H1 (cell line): ENCODE measurements around the gene PASK. TPM values are rescaled to one million over a fixed set of nuclear protein-coding genes. Genes with fewer than 3 reads are reported as not detected.

Experiments used
- CTCF ChIA-PET: fragments of 300-600 bp; sonication (Branson Sonifier 250); formaldehyde crosslinking; loops from one replicate; lab custom pipeline; 2021; ENCODE audit not compliant: partially characterized antibody; lab: Charles Lee
- POLR2A ChIA-PET: fragments of 300-600 bp; sonication (Branson Sonifier 250); formaldehyde crosslinking; loops from one replicate; lab custom pipeline; 2021; ENCODE audit warnings: inconsistent platforms; ENCODE audit not compliant: partially characterized antibody; lab: Charles Lee
- DNase-seq, 2 experiments: peaks; one replicate each; pipeline versions ENCODE4 v3.0.0 to v3.0.0-alpha.2; 2010 to 2022; ENCODE audit warnings: low spot score in 2 of 2, low read depth in 1 of 2, mixed read lengths in 1 of 2
- FAIRE-seq: peaks from 2 replicates; lab custom pipeline; 2011; peaks lifted over from hg19 to GRCh38; lab: Jason Lieb, UNC
- H2AFZ ChIP-seq: 2 replicates; pipeline ENCODE4 v1.8.1; 2012; ENCODE audit warnings: low read length, inconsistent platforms
- H2AK5ac ChIP-seq: 2 replicates; pipeline ENCODE4 v1.6.1; 2013; ENCODE audit warnings: low read depth, low read length
- H2BK120ac ChIP-seq: replicated peaks from 2 replicates; pipeline ENCODE3; 2013; ENCODE audit warnings: low read depth, low read length, inconsistent platforms
- H2BK12ac ChIP-seq: 2 replicates; pipeline ENCODE4 v1.6.1; 2013; ENCODE audit warnings: low read depth, low read length
- H2BK15ac ChIP-seq: 2 replicates; pipeline ENCODE4 v1.6.1; 2013; ENCODE audit warnings: low read length
- H2BK20ac ChIP-seq: 2 replicates; pipeline ENCODE4 v1.6.1; 2013; ENCODE audit warnings: low read length
- H2BK5ac ChIP-seq: 2 replicates; pipeline ENCODE4 v1.6.1; 2013; ENCODE audit warnings: low read depth, low read length
- H3K14ac ChIP-seq: 2 replicates; pipeline ENCODE4 v1.6.1; 2013; ENCODE audit warnings: inconsistent platforms; ENCODE audit not compliant: insufficient read length
- H3K18ac ChIP-seq: 2 replicates; pipeline ENCODE4 v1.6.1; 2013; ENCODE audit warnings: low read length; ENCODE audit errors: extremely low read depth
- H3K23ac ChIP-seq: 2 replicates; pipeline ENCODE4 v1.6.1; 2013; ENCODE audit warnings: inconsistent platforms; ENCODE audit not compliant: insufficient read length
- H3K23me2 ChIP-seq: 2 replicates; pipeline ENCODE4 v1.6.1; 2013; ENCODE audit warnings: low read depth, low read length
- H3K27ac ChIP-seq: 2 replicates; pipeline ENCODE4 v1.6.1; 2011; ENCODE audit warnings: low read depth, low read length, inconsistent platforms
- H3K27me3 ChIP-seq, 4 experiments: replicated peaks in 1 of 4; 1 replicate in 1 of 4; 2 replicates in 3 of 4; pipeline versions ENCODE4 v1.6.1 to v1.8.1; 2011 to 2013; ENCODE audit warnings: low read length in 3 of 4, mild to moderate bottlenecking in 3 of 4, inconsistent platforms in 2 of 4, mixed read lengths in 2 of 4, moderate library complexity in 1 of 4; ENCODE audit not compliant: control insufficient read depth in 3 of 4, insufficient read depth in 3 of 4; ENCODE audit errors: extremely low read depth in 1 of 4
- H3K36me3 ChIP-seq, 4 experiments: 2 replicates each; pipeline versions ENCODE4 v1.6.1 to v1.8.1; 2011 to 2013; ENCODE audit warnings: mild to moderate bottlenecking in 4 of 4, low read length in 3 of 4, moderate library complexity in 2 of 4, control low read depth in 1 of 4, inconsistent platforms in 1 of 4; ENCODE audit not compliant: insufficient read depth in 4 of 4, control insufficient read depth in 2 of 4
- H3K4ac ChIP-seq: replicated peaks from 2 replicates; pipeline ENCODE3; 2013; ENCODE audit warnings: low read length, low read depth, mixed read lengths, inconsistent platforms; ENCODE audit not compliant: insufficient read length
- H3K4me1 ChIP-seq, 4 experiments: replicated peaks in 1 of 4; 1 replicate in 1 of 4; 2 replicates in 3 of 4; pipeline versions ENCODE4 v1.6.1 to v1.8.1; 2011 to 2013; ENCODE audit warnings: low read length in 3 of 4, inconsistent platforms in 2 of 4, mixed read lengths in 1 of 4; ENCODE audit not compliant: insufficient read depth in 4 of 4, control insufficient read depth in 3 of 4
- H3K4me2 ChIP-seq, 2 experiments: 2 replicates each; pipeline versions ENCODE4 v1.6.1 to v1.8.1; 2011 to 2013; ENCODE audit warnings: low read depth in 2 of 2, low read length in 2 of 2, control low read depth in 1 of 2, inconsistent platforms in 1 of 2, mild to moderate bottlenecking in 1 of 2; ENCODE audit not compliant: insufficient read depth in 1 of 2
- H3K4me3 ChIP-seq, 4 experiments: fragments of 200-600, 300-600 bp in 1 of 4; sonication (generic), shearing (Covaris generic), sonication (Bioruptor Twin) in 1 of 4; 2 replicates each; pipeline versions ENCODE4 v1.5.1 to v1.8.1; 2011 to 2016; ENCODE audit warnings: low read length in 4 of 4, low read depth in 3 of 4, control low read depth in 2 of 4, inconsistent platforms in 2 of 4, mild to moderate bottlenecking in 2 of 4, mixed read lengths in 1 of 4, moderate library complexity in 1 of 4; ENCODE audit not compliant: insufficient read depth in 2 of 4; ENCODE audit errors: extremely low read depth in 1 of 4
- H3K56ac ChIP-seq: replicated peaks from 2 replicates; pipeline ENCODE3; 2013; ENCODE audit warnings: low read depth, mild to moderate bottlenecking, mixed read lengths, low read length, inconsistent platforms; ENCODE audit not compliant: insufficient read length
- H3K79me1 ChIP-seq: 2 replicates; pipeline ENCODE4 v1.6.1; 2013; ENCODE audit warnings: low read depth, low read length, control low read depth
- H3K79me2 ChIP-seq, 2 experiments: 2 replicates each; pipeline versions ENCODE4 v1.6.1 to v1.8.1; 2012 to 2013; ENCODE audit warnings: low read length in 2 of 2, mild to moderate bottlenecking in 2 of 2, inconsistent platforms in 1 of 2; ENCODE audit not compliant: insufficient read depth in 2 of 2, control insufficient read depth in 1 of 2
- H3K9ac ChIP-seq, 4 experiments: replicated peaks in 1 of 4; 1 replicate in 1 of 4; 2 replicates in 3 of 4; pipeline versions ENCODE4 v1.6.1 to v1.8.1; 2011 to 2013; ENCODE audit warnings: low read depth in 3 of 4, low read length in 3 of 4, control low read depth in 2 of 4, mild to moderate bottlenecking in 2 of 4, moderate library complexity in 2 of 4, inconsistent platforms in 1 of 4; ENCODE audit errors: extremely low read depth in 1 of 4
- H3K9me3 ChIP-seq, 2 experiments: 2 replicates each; pipeline versions ENCODE4 v1.6.1 to v1.8.1; 2012 to 2013; ENCODE audit warnings: mild to moderate bottlenecking in 2 of 2, moderate library complexity in 2 of 2, control low read depth in 1 of 2, inconsistent platforms in 1 of 2, low read depth in 1 of 2, low read length in 1 of 2, mixed read lengths in 1 of 2; ENCODE audit not compliant: insufficient read depth in 2 of 2
- H4K20me1 ChIP-seq, 2 experiments: replicated peaks in 1 of 2; 2 replicates each; pipeline versions ENCODE3 to v1.8.1; 2011 to 2013; ENCODE audit warnings: inconsistent platforms in 2 of 2, low read length in 2 of 2, mild to moderate bottlenecking in 1 of 2; ENCODE audit not compliant: insufficient read depth in 2 of 2, control insufficient read depth in 1 of 2
- H4K5ac ChIP-seq: 2 replicates; pipeline ENCODE4 v1.6.1; 2013; ENCODE audit warnings: low read length, low read depth, mixed read lengths, inconsistent platforms; ENCODE audit not compliant: insufficient read length
- H4K8ac ChIP-seq: 2 replicates; pipeline ENCODE4 v1.8.0; 2013; ENCODE audit warnings: mild to moderate bottlenecking, moderate library complexity, low read length, inconsistent platforms; ENCODE audit not compliant: insufficient read depth; ENCODE audit errors: extremely low read depth
- H4K91ac ChIP-seq: replicated peaks from 2 replicates; pipeline ENCODE3; 2013; ENCODE audit warnings: low read length, mixed read lengths, inconsistent platforms; ENCODE audit not compliant: insufficient read length
- CREB1 ChIP-seq: IDR thresholded peaks from 2 replicates; pipeline ENCODE4 v1.6.1; 2012; ENCODE audit warnings: inconsistent platforms
- FOSL1 ChIP-seq: IDR thresholded peaks from 2 replicates; pipeline ENCODE4 v1.6.1; 2011; ENCODE audit warnings: mild to moderate bottlenecking, low read depth, low read length, moderate library complexity; ENCODE audit not compliant: insufficient read depth
- GABPA ChIP-seq: IDR thresholded peaks from 2 replicates; pipeline ENCODE4 v1.6.1; 2011; ENCODE audit warnings: mild to moderate bottlenecking, low read length, moderate library complexity, borderline replicate concordance; ENCODE audit not compliant: insufficient read depth
- GTF2F1 ChIP-seq: IDR thresholded peaks from 2 replicates; pipeline ENCODE4 v1.6.1; 2012; ENCODE audit warnings: low read depth, low read length, improper control_type of control experiment, borderline replicate concordance
- KDM4A ChIP-seq: IDR thresholded peaks from one replicate; pipeline ENCODE4 v1.7.1; 2012; ENCODE audit warnings: low read depth, mild to moderate bottlenecking, moderate library complexity, low read length, inconsistent platforms; ENCODE audit not compliant: severe bottlenecking
- POLR2AphosphoS5 ChIP-seq: IDR thresholded peaks from 2 replicates; pipeline ENCODE4 v1.6.1; 2011; ENCODE audit warnings: low read depth, low read length
- RFX5 ChIP-seq: IDR thresholded peaks from 2 replicates; pipeline ENCODE4 v1.6.1; 2011; ENCODE audit warnings: low read depth, low read length, improper control_type of control experiment, borderline replicate concordance
- TAF7 ChIP-seq: optimal IDR thresholded peaks from 2 replicates; pipeline ENCODE3; 2011; ENCODE audit warnings: low read depth, mild to moderate bottlenecking, inconsistent platforms, low read length, moderate library complexity, borderline replicate concordance
- TEAD4 ChIP-seq: IDR thresholded peaks from 2 replicates; pipeline ENCODE4 v1.6.1; 2012; ENCODE audit warnings: low read depth, low read length, inconsistent platforms, mixed read lengths
- WGBS, 2 experiments: shearing (Covaris generic) in 1 of 2; methylation state at CpG; one replicate each; pipeline versions ENCODE4 v1.1.6 to v1.1.7; 2013 to 2015; ENCODE audit warnings: low lambda C conversion rate in 2 of 2, mixed read lengths in 2 of 2, inconsistent platforms in 1 of 2, low coverage in 1 of 2, missing lambda C conversion rate in 1 of 2; ENCODE audit not compliant: insufficient replicate concordance in 2 of 2, insufficient coverage in 1 of 2, insufficient read length in 1 of 2; ENCODE audit errors: extremely low coverage in 1 of 2, missing lambda C conversion rate in 1 of 2; 5-methylcytosine and 5-hydroxymethylcytosine counted together
- polyA plus RNA-seq, 7 experiments: library from polyadenylated mRNA; depleted of rRNA in 3 of 7; stranded (reverse) in 5 of 7; unstranded in 2 of 7; fragments of >200 nt in 5 of 7; fragments of 200-250 nt in 2 of 7; gene quantifications; 1 replicate in 5 of 7; 2 replicates in 1 of 7; 4 replicates in 1 of 7; pipeline versions ENCODE4 v1.2.1 to v1.2.3, GENCODE V29; 2011 to 2013; ENCODE audit warnings: missing spikeins in 2 of 7, mixed read lengths in 2 of 7
- total RNA-seq: library from RNA; stranded (reverse); fragmentation: NEBNext Ultra II Directional; extraction: Animal tissue kit (Norgen Biotek cat#: 25700); gene quantifications from 2 replicates; pipeline ENCODE4 v1.2.1, GENCODE V29; 2021
- TF ChIP-seq, protein P1 (sequence below), 3 experiments: IDR thresholded peaks; 1 replicate in 2 of 3; 2 replicates in 1 of 3; pipeline versions ENCODE4 v1.5.1 to v1.6.1; 2011; ENCODE audit warnings: low read length in 3 of 3, mild to moderate bottlenecking in 3 of 3, inconsistent platforms in 2 of 3, low read depth in 1 of 3, moderate library complexity in 1 of 3; ENCODE audit not compliant: insufficient read depth in 1 of 3; ENCODE audit errors: control extremely low read depth in 1 of 3

The PASK gene
- total and polyA plus RNA-seq, 2 of the 8 experiments (the other 6 are each of a cell fraction or from before 2014, with no cell fraction given), result 20.5 to 66.1 TPM

DNA sequence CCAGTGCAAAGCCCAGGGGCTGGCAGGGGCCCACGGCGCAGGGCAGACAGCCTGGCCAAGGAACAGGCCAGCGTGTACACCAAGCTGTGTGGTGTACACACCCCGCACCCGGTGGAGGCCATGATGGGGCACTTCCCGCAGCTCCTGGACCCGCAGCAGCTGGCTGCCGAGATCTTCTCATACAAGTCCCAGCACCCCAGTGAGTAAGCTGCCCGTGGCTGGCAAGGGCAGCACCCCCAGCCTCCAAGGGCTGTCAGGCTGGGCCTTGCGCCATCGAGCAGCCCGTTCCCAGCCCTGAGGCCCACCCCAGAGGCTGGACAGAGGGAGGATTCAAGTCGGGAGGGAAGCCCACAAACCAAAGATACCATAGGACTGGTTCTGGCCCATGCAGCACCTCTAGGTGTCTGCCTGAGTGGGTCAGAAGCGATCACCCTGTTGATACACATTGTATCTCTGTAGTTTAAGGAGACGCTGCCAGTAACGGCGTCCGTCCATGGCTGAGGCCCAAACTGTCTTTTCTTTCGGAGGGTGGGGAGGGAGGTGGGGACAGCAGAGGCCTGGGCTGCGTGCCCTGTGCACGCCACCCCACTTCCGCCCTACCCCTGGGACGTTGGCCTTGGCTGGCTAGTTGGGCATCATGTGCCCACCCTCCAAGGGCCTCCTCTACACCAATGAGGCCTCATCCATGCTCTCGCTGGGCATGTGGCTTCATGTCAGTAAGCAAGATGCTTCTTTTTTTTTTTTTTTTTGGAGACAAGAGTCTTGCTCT, 30.4 kb downstream of the PASK start:
- no peaks in the 10 kb centered on the region for H3K4me1 ChIP-seq
- TF ChIP-seq POLR2AphosphoS5 (no peak), GTF2F1 (no peak), TEAD4 (no peak), RFX5 (no peak), KDM4A (no peak), GABPA (no peak), FOSL1 (no peak), TAF7 (no peak), CREB1 (no peak)
- TF ChIP-seq, protein P1, sequence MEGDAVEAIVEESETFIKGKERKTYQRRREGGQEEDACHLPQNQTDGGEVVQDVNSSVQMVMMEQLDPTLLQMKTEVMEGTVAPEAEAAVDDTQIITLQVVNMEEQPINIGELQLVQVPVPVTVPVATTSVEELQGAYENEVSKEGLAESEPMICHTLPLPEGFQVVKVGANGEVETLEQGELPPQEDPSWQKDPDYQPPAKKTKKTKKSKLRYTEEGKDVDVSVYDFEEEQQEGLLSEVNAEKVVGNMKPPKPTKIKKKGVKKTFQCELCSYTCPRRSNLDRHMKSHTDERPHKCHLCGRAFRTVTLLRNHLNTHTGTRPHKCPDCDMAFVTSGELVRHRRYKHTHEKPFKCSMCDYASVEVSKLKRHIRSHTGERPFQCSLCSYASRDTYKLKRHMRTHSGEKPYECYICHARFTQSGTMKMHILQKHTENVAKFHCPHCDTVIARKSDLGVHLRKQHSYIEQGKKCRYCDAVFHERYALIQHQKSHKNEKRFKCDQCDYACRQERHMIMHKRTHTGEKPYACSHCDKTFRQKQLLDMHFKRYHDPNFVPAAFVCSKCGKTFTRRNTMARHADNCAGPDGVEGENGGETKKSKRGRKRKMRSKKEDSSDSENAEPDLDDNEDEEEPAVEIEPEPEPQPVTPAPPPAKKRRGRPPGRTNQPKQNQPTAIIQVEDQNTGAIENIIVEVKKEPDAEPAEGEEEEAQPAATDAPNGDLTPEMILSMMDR (IDR thresholded peaks at IDR 0.05; ENCODE audit: control extremely low read depth in 1 of 3, insufficient read depth in 1 of 3, low read depth in 1 of 3, low read length in 3 of 3), result no peak

More for the DNA sequence above, 30.4 kb downstream of the PASK start:
- Histone ChIP-seq H2AK5ac (no peak overlapping the region), H3K9me3 (no peaks in the 10 kb centered on the region), H3K79me1 (no peaks in the 10 kb centered on the region), H2BK12ac (no peak overlapping the region), H3K9ac (no peak overlapping the region), H3K4me2 (no peak overlapping the region), H3K27me3 (no peaks in the 10 kb centered on the region), H2BK120ac (no peak overlapping the region), H3K56ac (no peak overlapping the region), H4K91ac (no peak overlapping the region), H4K20me1 (peaks cover 0 to 1% of the 10 kb centered on the region in 2 experiments), H3K27ac (no peak overlapping the region), H3K23me2 (no peaks in the 10 kb centered on the region), H3K36me3 (peaks cover 0 to 20% (median 8%) of the 10 kb centered on the region in 4 experiments; a peak in 6 of 8 replicates), H2BK15ac (no peak overlapping the region), H3K79me2 (no peaks in the 10 kb centered on the region), H2BK5ac (no peak overlapping the region), H4K5ac (no peak overlapping the region), H3K18ac (no peak overlapping the region), H4K8ac (no peak overlapping the region), H2BK20ac (no peak overlapping the region), H3K14ac (no peak overlapping the region), H3K4me3 (no peak overlapping the region), H3K4ac (no peak overlapping the region), H2AFZ (no peak overlapping the region), H3K23ac (no peak overlapping the region)
- ChIA-PET POLR2A (no interaction called here), CTCF (no interaction called here)
- FAIRE-seq (no peak), DNase-seq (no peak)
- 94% methylated on average over 21 of the region's 24 CpGs; no CpG with 5 or more reads in 1 of the 2 experiments for WGBS, 2 experiments
